Measurements from ENCODE around the gene STPG1.
"Not testable (repeated sequence)": the region's sequence is repeated elsewhere in the genome, so short reads cannot be mapped to it uniquely, and the experiment has no call there.

STPG1 gene

DNA sequence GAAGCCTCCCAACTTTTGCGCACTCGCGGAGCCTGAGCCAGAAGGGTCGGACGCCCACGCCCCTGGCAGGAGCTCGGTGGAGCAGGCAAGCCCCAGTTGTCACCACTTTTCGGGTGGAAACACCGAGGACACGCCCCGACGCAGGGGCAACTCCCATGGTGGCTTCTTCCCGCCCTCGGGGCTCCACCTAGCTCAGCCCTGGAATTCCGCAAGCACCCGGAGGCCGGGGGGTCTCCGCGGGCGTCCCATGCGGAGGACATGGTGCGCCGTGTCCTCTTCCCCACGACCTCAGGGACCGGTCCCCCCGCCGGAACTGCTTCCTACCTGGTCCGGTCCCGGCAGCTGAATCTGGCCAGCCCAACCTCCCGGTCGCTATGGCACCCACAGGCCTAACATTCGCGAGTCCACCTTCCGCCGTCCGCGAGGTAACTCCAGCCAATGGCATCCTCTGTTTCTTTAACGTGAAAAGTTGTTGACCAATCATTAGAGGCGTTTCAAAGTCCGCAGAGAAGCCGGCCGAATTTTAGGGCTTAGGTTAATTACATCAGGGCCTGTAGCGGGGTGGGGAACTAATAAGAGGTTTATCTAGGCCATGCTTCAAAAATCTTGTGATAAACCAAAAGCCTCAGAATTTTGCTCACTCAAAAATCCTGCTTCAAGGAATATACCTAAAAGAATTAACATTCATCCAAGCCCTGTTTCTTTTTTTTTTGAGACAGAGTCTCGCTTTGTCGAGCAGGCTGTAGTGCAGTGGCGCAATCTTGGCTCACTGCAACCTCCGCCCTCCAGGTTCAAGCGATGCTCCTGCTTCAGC, at the start of gene STPG1:
TSS of gene STPG1 (minus strand) at position 433 of the 814 bp plus-strand sequence. CDS start 12,394 bp downstream, outside the sequence.
- DNase-seq = peak; percentile 80

- not testable (repeated sequence) for DNase-seq
Observed at GRCh38 chr1:24462128-24462527, 48.5 kb upstream of the STPG1 start.

GRCh38 chr1:24459551-24460266, 46.1 kb upstream of the STPG1 start:
- no peak for DNase-seq

DNA sequence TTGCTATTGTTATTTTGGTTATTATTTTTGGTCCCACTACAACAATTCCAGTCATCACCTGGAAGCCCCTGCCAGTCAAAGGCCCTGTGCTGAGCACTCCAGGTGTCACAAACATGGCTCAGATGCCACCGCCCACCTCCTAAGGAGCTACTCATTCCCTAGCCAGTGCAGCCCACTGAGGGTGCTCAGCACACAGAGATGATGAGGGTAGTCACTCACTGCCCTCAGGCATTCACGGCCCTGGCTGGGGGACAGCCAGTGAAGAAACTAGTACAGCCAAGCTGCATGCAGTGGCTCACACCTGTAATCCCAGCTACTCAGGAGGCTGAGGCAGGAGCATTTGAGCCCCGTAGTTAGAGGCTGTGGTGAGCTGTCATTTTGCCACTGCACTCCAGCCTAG, 44.3 kb upstream of the STPG1 start:
- no peak for DNase-seq

GRCh38 chr1:24455272-24455671, 41.7 kb upstream of the STPG1 start:
- no peak for DNase-seq

DNA sequence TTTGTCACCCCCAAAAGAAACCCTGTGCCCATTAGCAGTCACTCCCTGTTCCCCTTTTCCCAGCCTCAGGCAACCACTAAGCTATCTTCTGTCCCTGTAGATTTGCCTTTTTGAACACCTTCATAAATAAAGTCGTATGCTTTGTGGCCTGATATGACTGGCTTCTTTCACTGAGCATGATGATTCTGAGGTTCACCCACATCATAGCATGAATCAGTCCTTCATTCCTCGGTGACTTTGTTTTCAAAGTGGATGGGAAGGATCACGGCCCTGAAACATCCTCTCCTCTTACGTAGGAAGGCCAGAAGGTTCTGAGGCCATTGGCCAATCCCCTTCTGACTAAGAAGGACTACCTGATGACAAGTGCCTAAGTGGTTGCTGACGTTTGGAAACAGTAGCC, 41.1 kb upstream of the STPG1 start:
- no peak for DNase-seq

DNA sequence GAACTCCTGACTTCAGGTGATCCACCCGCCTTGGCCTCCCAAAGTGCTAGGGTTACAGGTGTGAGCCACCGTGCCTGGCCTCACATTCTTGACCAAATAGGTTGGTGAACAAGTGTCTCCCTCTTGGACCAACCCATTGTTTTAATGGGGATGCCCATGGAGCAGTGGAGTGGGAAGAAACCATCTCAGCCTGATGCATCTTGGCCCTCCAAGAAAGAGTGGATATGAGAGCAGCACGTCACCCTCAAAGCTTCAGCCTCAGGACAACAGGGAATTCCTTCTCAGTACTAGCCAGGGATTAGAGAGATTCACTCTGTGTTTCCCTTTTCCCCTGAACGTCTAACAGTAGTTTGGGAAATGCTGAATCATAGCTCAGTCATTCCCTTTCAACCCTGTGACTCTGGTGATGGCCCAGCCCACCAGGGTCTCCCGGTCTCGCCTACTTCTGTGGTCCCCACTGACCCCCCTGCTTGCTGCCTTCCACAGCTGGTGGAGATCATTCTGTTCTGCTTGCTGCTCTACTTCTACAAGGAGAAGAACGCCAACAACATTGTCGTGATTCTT, 39.4 kb upstream of the STPG1 start:
- no peak for DNase-seq

GRCh38 chr1:24451746-24452145, 38.2 kb upstream of the STPG1 start:
- DNase-seq = no peak

DNA sequence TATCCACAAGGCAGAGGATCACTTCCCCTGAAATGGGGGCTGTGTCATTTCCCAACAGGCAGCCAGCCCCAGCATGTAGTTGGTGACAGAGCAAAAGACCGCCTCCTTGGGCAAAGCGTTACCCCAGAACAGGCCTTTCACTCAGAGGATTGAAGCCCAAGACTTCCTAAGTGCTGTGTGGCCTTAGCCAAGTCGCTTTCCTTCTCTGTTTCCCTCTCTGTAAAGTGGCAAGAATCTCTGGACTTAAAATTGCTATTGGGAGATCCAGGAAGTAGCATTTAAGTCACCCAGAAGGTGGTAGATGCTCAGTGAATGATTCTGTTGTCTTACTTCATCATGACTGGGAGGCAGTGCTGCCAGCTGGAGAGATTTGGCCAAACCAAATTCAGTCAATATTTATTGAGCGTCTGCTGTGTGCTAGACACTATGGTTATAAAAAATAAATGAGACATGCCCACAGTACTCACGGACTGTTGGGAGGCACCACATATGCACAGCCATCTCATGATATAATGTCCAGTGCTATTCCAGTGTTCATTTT, 37.3 kb upstream of the STPG1 start:
- DNase-seq = no peak

- DNase-seq = no peak
Observed at GRCh38 chr1:24450316-24450715, 36.7 kb upstream of the STPG1 start.

- not testable (repeated sequence) for DNase-seq
Observed at GRCh38 chr1:24446446-24446845, 32.9 kb upstream of the STPG1 start.

- no peak for DNase-seq
Observed at GRCh38 chr1:24443241-24443656, 29.7 kb upstream of the STPG1 start.

DNA sequence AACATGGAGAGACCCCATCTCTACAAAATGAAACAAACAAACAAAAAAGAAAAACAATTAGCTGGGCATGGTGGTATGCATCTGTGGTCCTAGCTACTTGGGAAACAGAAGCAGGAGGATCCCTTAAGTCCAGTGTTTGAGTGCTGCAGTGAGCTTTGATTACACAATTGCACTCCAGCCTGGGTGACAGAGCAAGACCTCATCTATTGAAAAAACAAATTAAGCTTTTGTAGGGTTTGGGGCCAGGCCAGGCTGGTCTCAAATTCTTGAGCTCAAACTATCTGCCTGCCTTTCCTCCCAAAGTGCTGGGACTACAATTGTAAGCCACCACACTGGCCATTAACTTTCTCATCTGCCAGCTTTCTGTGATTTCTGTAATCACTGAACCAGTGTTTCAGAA, 29.2 kb upstream of the STPG1 start:
- no peak for DNase-seq

DNA sequence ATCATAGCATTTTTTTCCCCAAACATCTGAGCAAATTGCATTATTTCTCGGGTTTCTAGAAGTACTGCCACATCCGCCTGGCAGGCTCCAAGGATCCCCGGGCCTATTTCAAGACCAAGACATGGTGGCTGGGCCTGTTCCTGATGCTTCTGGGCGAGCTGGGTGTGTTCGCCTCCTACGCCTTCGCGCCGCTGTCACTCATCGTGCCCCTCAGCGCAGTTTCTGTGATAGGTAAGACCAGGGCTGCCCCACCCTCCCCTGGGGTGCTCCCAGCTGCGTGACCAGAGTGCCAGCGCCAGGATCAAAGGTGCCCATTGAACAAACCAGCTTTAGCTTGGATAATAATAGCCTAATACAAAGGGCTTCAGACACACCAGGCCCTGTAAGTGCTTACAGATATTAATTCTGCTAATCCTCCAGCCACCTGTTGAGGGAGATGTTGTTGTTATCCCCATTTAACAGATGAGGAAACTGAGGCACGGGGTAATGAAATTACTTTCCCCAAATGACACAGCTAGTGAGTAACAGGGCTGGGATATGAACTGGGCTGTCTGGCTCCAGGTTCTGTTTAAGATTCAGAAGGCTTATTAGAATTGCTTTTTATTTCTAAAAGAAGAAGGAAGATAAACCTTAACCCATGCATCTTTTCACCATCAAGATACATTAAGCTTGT, 28.6 kb upstream of the STPG1 start:
- DNase-seq = no peak

DNA sequence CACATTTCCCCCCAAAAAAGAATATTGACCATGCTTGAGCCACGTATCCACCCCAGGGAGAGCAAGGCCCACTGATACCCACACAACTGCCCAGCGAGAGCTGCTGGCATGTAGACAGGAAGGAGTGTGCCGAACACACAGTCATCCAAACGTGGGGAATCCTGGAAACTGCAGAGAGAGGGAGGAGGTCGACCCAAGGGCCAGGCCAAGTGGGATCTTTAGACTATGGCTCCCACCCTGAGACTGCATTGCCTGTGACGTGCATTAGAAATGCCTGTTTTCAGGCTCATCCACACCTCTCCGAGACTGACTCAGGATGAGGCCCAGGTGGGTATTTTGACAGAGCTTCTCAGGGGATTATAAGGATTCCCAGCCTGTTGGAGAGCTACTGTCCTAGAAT, 27.9 kb upstream of the STPG1 start:
- no peak for DNase-seq

DNA sequence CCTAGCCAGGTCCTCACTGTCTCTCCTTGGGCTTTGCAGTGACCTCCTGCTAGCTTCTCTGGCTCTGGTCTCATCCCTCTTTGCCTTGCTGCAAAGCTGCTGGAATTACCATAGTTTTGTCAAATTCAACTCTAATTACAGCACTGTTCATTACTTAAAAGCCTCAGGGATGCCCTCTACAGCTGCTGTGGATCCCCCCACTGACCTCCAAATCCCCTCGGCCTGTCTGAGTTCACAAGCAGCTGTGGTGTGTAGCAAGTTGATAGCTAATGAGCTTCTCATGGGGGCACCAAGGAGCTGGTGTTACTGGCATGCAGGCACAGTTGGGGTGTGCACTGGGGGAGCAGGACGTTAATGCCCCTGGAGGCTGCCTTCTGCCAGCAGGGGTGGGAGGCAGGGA, 26.9 kb upstream of the STPG1 start:
- no peak for DNase-seq

DNA sequence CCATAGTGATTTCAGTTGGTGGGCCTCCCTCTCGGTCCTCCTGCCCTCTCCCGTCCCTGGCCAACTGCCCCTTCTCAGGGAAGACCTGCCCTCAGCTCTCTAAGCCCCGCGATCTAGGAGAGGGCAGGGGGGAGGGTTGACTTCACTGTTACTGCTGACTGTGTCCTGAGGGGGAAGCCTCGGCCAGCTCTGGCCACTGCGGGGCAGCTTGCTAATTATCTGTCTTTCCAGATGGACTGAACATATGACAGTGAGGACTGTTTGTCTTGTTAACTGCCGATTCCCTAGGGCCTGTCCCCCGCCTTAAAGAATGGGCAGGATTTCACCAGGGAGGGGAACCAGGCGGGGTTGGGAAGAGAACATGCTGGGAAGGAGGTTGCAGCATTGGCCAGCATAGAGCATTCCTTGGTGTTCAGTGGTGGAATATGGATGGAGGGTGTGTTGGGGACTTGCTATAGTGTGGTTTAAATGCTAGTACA, 24.9 kb upstream of the STPG1 start:
- no peak for DNase-seq

DNA sequence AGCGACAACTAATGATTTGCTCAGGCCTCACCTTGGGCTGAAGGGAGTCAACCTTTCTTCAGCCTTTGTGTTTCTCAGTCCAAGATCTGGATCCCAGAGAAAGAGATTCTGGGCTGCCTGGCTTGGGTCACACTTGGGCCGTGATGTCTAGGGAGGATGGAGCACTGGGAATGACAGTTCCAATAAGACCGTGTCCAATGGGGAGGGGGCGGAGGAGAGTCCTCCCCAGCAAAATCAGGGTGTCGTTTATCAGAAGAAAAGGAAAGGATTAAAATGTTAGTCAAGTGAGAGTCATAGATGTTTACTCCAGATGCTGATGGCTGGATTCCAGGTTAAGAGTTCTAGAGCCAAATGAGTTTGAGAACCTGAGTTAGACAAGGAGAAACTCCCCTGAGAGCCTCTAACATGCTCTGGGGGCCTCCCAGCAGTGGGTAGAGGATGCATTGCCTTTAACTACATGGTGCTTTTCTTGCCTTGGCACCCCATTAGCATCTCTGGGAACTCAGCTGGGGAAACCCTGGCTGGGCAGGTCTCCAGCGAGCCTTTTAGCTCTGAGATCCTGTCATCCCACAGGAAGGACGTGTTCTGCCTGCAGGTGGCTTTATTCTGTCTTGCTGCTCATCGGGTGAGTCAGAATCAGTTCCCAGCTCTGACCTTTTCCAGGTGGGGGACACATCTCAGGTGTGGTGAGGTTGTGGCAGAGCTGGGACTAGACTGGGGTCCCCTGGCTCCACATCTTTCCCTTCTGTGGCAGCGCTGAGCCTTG, 24.2 kb upstream of the STPG1 start:
- no peak for DNase-seq

GRCh38 chr1:24435782-24436365, 22.3 kb upstream of the STPG1 start:
- DNase-seq = no peak

- DNase-seq = no peak
Observed at GRCh38 chr1:24427545-24427862, 13.9 kb upstream of the STPG1 start.

- no peak for DNase-seq
Observed at GRCh38 chr1:24426744-24427544, 13.4 kb upstream of the STPG1 start.

Measured in CD4-positive, alpha-beta T cell treated with Interferon gamma for 1 hour (primary cell).